ENCODE measurements around the gene GIT2. TPM values are rescaled to one million over a fixed set of nuclear protein-coding genes. Genes with fewer than 3 reads are reported as not detected.
A peak's percentile ranks its signal among the peaks of the same experiment; 100 is the strongest.
"Not testable (repeated sequence)": the region's sequence is repeated elsewhere in the genome, so short reads cannot be mapped to it uniquely, and the experiment has no call there.

The GIT2 gene
- total RNA-seq, 1 experiment from 2014 or later = 76.3 TPM

GRCh38 chr12:109900752-109901580, 95.2 kb downstream of the GIT2 start:
- peak; percentile 73 for DNase-seq
- H3K4me3 ChIP-seq (ENCODE audit: low read length) = peak overlapping the region; percentile 87

GRCh38 chr12:109899783-109900751, 96.1 kb downstream of the GIT2 start, which contains the start of gene TCHP:
TSS of gene TCHP (plus strand) at chr12:109900274. CDS start at chr12:109903027, 2,753 bp downstream.
- Histone ChIP-seq H3K9me2 (replicated peaks; ENCODE audit: insufficient read depth, low read length) (no peaks in the 10 kb centered on the region), H4K20me1 (ENCODE audit: insufficient read depth, low read depth, low read length) (no peaks in the 10 kb centered on the region), H3K4me1 (ENCODE audit: low read length) (peaks cover 22% of the 10 kb centered on the region), H3K27me3 (ENCODE audit: low read length) (no peaks in the 10 kb centered on the region), H2AFZ (ENCODE audit: low read length) (peak within 1 kb of the TSS; percentile 98), H3K36me3 (ENCODE audit: insufficient read depth, low read length) (peaks cover 22% of the 10 kb centered on the region), H3K9ac (ENCODE audit: low read length) (peak within 1 kb of the TSS; percentile 80), H3K4me3 (ENCODE audit: low read length) (peak within 1 kb of the TSS; percentile 87), H3K79me2 (ENCODE audit: low read length) (peaks cover 32% of the 10 kb centered on the region), H3K4me2 (ENCODE audit: low read depth, low read length, poor library complexity, severe bottlenecking) (peak within 1 kb of the TSS; percentile 82), H3K27ac (ENCODE audit: low read length) (peak within 1 kb of the TSS; percentile 59), H3K9me3 (ENCODE audit: low read length) (no peaks in the 10 kb centered on the region)
- peak; percentile 92 for DNase-seq

More at GRCh38 chr12:109900752-109901580, 95.2 kb downstream of the GIT2 start:
- peaks cover 31% of the 10 kb centered on the region for H3K36me3 ChIP-seq (ENCODE audit: insufficient read depth, low read length)
- peaks cover 32% of the 10 kb centered on the region for H3K79me2 ChIP-seq (ENCODE audit: low read length)
- no peaks in the 10 kb centered on the region for H3K27me3 ChIP-seq (ENCODE audit: low read length)
- peak overlapping the region; percentile 82 for H3K4me2 ChIP-seq (ENCODE audit: low read depth, low read length, poor library complexity, severe bottlenecking)
- H2AFZ ChIP-seq (ENCODE audit: low read length) = peak overlapping the region; percentile 98
- peak overlapping the region; percentile 80 for H3K9ac ChIP-seq (ENCODE audit: low read length)
- H3K27ac ChIP-seq (ENCODE audit: low read length) = peak overlapping the region; percentile 59
- no peaks in the 10 kb centered on the region for H4K20me1 ChIP-seq (ENCODE audit: insufficient read depth, low read depth, low read length)
- H3K9me2 ChIP-seq (replicated peaks; ENCODE audit: insufficient read depth, low read length) = no peaks in the 10 kb centered on the region
- H3K9me3 ChIP-seq (ENCODE audit: low read length) = no peaks in the 10 kb centered on the region
- peaks cover 22% of the 10 kb centered on the region for H3K4me1 ChIP-seq (ENCODE audit: low read length)

GRCh38 chr12:109899345-109899744, 96.8 kb downstream of the GIT2 start:
- Histone ChIP-seq H2AFZ (ENCODE audit: low read length) (peak overlapping the region; percentile 98), H3K4me2 (ENCODE audit: low read depth, low read length, poor library complexity, severe bottlenecking) (peak overlapping the region; percentile 82), H3K9ac (ENCODE audit: low read length) (peak overlapping the region; percentile 80), H3K4me1 (ENCODE audit: low read length) (peaks cover 22% of the 10 kb centered on the region), H3K79me2 (ENCODE audit: low read length) (peaks cover 32% of the 10 kb centered on the region), H3K4me3 (ENCODE audit: low read length) (peak overlapping the region; percentile 87), H3K36me3 (ENCODE audit: insufficient read depth, low read length) (peaks cover 15% of the 10 kb centered on the region)
- H3K9me2 ChIP-seq (replicated peaks; ENCODE audit: insufficient read depth, low read length); DNase-seq; H3K27me3 ChIP-seq (ENCODE audit: low read length); H4K20me1 ChIP-seq (ENCODE audit: insufficient read depth, low read depth, low read length); H3K27ac ChIP-seq (ENCODE audit: low read length); H3K9me3 ChIP-seq (ENCODE audit: low read length): not testable (repeated sequence)

- Histone ChIP-seq H3K9me3 (ENCODE audit: low read length) (no peaks in the 10 kb centered on the region), H3K4me2 (ENCODE audit: low read depth, low read length, poor library complexity, severe bottlenecking) (no peak overlapping the region), H3K9ac (ENCODE audit: low read length) (no peak overlapping the region)
Measured at GRCh38 chr12:109897029-109897428, 99.1 kb downstream of the GIT2 start.

GRCh38 chr12:109896188-109896587, 100.0 kb downstream of the GIT2 start:
- Histone ChIP-seq H4K20me1 (ENCODE audit: insufficient read depth, low read depth, low read length) (no peaks in the 10 kb centered on the region), H2AFZ (ENCODE audit: low read length) (no peak overlapping the region), H3K4me3 (ENCODE audit: low read length) (no peak overlapping the region), H3K27ac (ENCODE audit: low read length) (no peak overlapping the region), H3K9me3 (ENCODE audit: low read length) (no peaks in the 10 kb centered on the region), H3K27me3 (ENCODE audit: low read length) (no peaks in the 10 kb centered on the region), H3K79me2 (ENCODE audit: low read length) (peaks cover 12% of the 10 kb centered on the region), H3K9me2 (replicated peaks; ENCODE audit: insufficient read depth, low read length) (no peaks in the 10 kb centered on the region), H3K9ac (ENCODE audit: low read length) (no peak overlapping the region), H3K4me1 (ENCODE audit: low read length) (peaks cover 16% of the 10 kb centered on the region), H3K4me2 (ENCODE audit: low read depth, low read length, poor library complexity, severe bottlenecking) (no peak overlapping the region), H3K36me3 (ENCODE audit: insufficient read depth, low read length) (no peaks in the 10 kb centered on the region)
- DNase-seq = no peak

More at GRCh38 chr12:109897029-109897428, 99.1 kb downstream of the GIT2 start:
- H2AFZ ChIP-seq (ENCODE audit: low read length) = no peak overlapping the region
- H3K36me3 ChIP-seq (ENCODE audit: insufficient read depth, low read length) = no peaks in the 10 kb centered on the region
- H3K27ac ChIP-seq (ENCODE audit: low read length) = no peak overlapping the region
- H4K20me1 ChIP-seq (ENCODE audit: insufficient read depth, low read depth, low read length) = no peaks in the 10 kb centered on the region
- no peak overlapping the region for H3K4me3 ChIP-seq (ENCODE audit: low read length)
- peaks cover 20% of the 10 kb centered on the region for H3K79me2 ChIP-seq (ENCODE audit: low read length)
- peaks cover 25% of the 10 kb centered on the region for H3K4me1 ChIP-seq (ENCODE audit: low read length)
- DNase-seq = no peak
- H3K27me3 ChIP-seq (ENCODE audit: low read length) = no peaks in the 10 kb centered on the region
- no peaks in the 10 kb centered on the region for H3K9me2 ChIP-seq (replicated peaks; ENCODE audit: insufficient read depth, low read length)

GRCh38 chr12:109894939-109895338, 101.2 kb downstream of the GIT2 start:
- Histone ChIP-seq H3K4me1 (ENCODE audit: low read length) (peaks cover 12% of the 10 kb centered on the region), H3K4me2 (ENCODE audit: low read depth, low read length, poor library complexity, severe bottlenecking) (no peak overlapping the region)

GRCh38 chr12:109893261-109893995, 102.7 kb downstream of the GIT2 start:
- H3K4me2 ChIP-seq (ENCODE audit: low read depth, low read length, poor library complexity, severe bottlenecking) = no peak overlapping the region
- no peaks in the 10 kb centered on the region for H3K36me3 ChIP-seq (ENCODE audit: insufficient read depth, low read length)
- no peak overlapping the region for H3K27ac ChIP-seq (ENCODE audit: low read length)
- no peak for DNase-seq
- H3K4me3 ChIP-seq (ENCODE audit: low read length) = no peak overlapping the region
- H3K9me2 ChIP-seq (replicated peaks; ENCODE audit: insufficient read depth, low read length) = no peaks in the 10 kb centered on the region
- no peaks in the 10 kb centered on the region for H3K27me3 ChIP-seq (ENCODE audit: low read length)
- no peak overlapping the region for H3K9ac ChIP-seq (ENCODE audit: low read length)
- H4K20me1 ChIP-seq (ENCODE audit: insufficient read depth, low read depth, low read length) = no peaks in the 10 kb centered on the region
- no peaks in the 10 kb centered on the region for H3K79me2 ChIP-seq (ENCODE audit: low read length)
- H3K9me3 ChIP-seq (ENCODE audit: low read length) = no peaks in the 10 kb centered on the region
- H2AFZ ChIP-seq (ENCODE audit: low read length) = no peak overlapping the region
- peaks cover 3% of the 10 kb centered on the region; the same call in 1 of the 2 replicates for H3K4me1 ChIP-seq (ENCODE audit: low read length)

More at GRCh38 chr12:109894939-109895338, 101.2 kb downstream of the GIT2 start:
- Histone ChIP-seq H3K4me3 (ENCODE audit: low read length) (no peak overlapping the region), H2AFZ (ENCODE audit: low read length) (no peak overlapping the region), H3K36me3 (ENCODE audit: insufficient read depth, low read length) (no peaks in the 10 kb centered on the region), H3K27me3 (ENCODE audit: low read length) (no peaks in the 10 kb centered on the region), H3K9me3 (ENCODE audit: low read length) (no peaks in the 10 kb centered on the region), H3K9ac (ENCODE audit: low read length) (no peak overlapping the region), H3K27ac (ENCODE audit: low read length) (no peak overlapping the region), H4K20me1 (ENCODE audit: insufficient read depth, low read depth, low read length) (no peaks in the 10 kb centered on the region), H3K9me2 (replicated peaks; ENCODE audit: insufficient read depth, low read length) (no peaks in the 10 kb centered on the region), H3K79me2 (ENCODE audit: low read length) (no peaks in the 10 kb centered on the region; the same call in 1 of the 2 replicates)
- no peak for DNase-seq
